HG02798 (cell line): ENCODE data around the gene PDLIM1.

Experiments used
- ATAC-seq: cut with Tn5 transposase; IDR thresholded peaks from one replicate; pipeline ENCODE4 v1.9.1; 2021; ENCODE audit warnings: mild to moderate bottlenecking; ENCODE audit not compliant: unreplicated experiment, poor library complexity

PDLIM1 gene

DNA sequence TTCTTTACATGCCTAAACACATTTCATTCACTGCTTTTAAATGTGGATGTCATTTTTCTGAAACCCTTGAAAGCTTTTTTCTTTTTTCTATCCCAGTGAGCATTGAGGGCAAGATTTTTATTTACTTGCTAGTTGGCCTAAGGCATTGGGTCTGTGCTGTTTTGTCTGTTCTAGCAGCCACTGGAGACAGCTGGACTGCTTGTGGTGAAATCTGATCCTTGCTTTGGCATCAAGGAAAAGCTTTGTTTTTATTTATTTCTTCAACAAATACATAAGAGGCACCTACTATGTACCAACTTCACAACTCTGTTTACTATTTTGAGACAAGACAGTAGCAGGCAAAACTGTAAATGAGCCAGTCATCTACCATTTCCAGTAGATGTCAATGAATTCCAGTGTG is 28.4 kb upstream of the PDLIM1 start:
- ATAC-seq, result no peak

DNA sequence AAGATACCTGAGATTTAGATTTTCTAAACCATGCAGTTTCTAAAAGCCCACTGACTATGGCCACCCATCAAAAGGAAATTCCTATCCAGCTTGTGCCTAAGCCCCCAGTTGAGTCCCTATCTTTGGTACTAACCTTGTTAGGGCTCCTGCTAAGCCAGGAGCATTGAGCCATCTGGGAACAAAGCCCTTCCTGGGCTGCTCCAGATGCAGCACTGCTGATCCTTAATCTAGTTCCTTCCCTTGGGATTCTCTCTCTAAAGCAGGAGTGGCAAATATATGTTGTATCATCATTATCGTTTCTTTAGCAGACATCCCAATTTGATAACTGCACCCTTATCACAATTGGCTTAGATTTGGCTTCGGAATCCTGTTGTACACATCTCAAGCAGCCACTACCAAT is 24.7 kb upstream of the PDLIM1 start:
- no peak for ATAC-seq

DNA sequence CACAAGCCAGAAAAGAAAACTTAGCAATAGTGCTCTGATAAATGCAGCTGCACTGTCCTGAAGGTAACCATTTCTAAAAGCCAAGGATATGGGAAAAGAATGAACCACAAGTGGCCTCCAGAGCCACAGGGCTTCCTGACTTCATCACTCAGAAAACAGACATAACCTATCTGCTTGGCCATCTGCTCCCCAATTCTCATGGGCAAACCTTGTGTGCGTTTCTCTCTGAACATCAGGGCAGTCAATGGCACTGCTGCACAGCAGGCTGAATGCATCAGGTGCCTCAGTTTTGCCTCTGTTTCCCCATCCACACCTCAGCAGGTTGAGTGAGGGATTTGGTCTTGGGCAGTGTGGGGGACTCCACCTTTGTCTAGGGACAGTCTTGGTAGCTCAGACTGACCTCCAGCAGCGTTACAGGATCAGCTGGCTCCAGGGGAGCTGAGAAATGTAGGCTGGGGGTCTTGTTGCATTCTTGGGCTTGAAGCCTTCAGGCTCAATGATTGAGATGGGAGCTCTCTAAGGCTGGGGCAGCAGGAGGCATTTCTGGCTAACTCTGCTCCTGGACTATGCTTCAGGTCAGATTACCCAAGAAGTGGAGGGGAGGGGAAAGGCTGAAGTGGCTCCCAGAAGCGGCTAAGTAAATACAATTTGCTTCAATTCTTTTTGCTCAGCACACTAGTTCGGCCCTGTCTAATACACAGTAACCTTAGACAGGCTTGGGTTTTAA is 23.6 kb upstream of the PDLIM1 start:
- no peak for ATAC-seq

DNA sequence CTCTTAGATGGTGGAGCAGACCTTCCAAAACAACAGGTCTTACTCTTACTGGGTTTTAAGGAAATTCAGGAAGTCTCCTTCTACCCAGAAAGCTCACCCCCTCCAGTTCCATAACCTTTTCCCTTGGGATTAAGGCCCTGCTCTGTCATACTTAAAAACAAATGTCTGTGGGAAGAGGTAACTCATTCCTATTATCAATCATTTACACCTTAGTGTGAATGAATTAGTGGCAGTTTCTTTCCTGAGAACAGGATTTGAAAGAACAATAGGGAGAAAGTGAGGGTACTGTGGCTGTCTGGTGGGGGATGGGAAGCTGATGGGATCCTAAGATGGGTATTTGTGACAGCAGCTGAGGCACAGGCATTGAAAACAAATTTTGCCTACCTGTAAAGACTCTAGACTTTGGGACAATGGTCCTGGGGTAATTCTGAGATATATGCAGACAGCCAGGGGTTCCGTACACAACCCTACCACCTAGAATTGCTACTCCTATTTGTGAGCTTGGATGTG is 22.2 kb upstream of the PDLIM1 start:
- no peak for ATAC-seq

DNA sequence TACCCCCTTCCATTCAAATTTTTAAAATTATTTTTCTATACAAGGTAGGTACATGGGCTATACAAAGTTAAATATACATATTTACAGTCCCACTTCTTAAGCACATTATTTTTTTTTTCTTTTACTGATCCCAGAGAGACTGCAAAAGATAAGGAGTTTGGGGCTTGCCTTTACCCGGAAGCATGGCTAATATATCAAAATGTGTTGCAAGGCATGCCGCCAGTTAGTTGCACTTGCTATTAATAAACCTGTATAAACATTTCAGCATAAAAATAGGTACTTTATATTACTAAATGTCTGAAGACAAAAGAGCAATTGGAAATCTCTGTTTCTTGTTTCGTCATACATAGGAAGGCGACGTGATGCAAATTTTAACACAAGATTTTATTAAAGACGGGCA is 21.5 kb upstream of the PDLIM1 start:
- no peak for ATAC-seq

DNA sequence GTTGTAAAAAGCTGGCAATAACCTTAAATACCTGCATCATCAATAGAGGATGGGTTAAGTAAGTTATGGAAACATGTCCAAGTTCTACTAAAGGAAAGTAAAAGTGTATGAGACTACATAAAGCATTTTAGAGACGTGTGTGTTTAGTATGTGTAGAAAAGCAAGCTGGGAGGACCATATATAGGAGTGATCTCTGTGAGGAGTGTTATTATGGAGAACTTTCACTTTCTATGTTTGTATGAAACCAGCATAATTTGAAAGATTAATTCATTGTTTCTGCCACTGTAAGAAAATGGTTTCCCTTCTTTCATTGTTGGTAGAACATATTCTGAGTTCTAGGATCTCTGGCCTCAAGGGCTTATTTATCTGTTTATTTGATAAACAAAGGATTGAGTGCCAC is 19.2 kb upstream of the PDLIM1 start:
- no peak for ATAC-seq

DNA sequence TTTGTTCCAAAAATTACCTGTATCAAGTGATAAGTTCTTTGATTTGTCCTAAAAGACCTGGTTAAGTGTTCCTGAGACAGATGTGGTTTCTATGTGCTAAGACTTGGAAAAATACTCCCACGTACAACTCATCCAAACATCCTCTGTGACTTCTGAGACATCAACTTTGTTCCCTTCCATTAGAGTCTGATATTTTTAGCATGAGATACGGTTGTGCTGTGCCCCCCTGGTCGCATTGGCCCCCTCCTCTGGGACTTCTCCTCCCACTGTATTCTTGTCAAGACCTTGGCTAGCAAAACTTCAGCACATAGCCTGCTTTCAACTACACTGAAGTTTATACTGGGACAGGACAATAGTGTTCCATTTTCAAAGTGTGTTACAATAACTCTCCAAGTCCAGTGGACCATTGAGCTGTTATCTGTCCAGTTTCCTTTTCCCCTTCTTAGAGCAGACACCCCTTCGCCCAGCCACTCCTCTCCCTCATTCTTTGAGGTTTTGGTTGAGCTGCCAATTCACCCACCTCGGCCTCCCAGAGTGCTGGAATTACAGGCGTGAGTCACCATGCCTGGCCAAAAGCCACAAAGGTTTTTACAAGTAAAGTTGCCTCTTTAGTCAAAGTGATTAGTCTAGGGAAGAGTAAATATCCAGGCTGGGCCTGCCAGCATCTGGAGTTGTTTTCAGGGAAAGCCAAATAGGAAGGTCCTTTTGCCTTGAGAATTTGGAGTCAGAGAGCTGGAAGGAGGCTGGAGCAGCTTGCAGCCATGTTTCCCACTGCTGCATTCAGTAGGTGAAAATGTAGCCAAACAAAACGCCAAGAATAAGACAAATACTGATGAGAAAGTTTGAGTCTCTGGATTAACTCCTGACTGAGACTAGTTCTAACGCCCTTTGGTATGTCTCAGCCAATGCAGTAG is 17.8 kb upstream of the PDLIM1 start:
- ATAC-seq, result no peak

DNA sequence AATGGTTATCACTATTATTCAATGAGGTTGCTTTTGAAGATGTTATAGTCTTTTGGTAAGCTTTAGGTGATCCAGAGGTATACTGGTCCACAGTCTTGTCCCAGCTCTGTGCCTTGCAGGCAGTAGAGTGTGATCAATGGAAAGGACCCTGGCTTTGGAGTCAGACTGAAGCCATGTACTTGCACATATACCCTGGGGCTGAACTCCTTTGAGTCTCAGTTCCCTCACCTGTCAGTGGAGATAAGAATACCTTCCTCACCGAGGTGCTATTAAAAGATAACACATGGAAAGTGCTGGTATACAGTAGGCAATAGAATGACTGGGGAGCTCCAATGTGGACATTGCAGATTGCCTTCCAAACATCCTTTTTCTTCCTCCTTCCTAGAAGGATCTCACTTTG is 16.0 kb upstream of the PDLIM1 start:
- ATAC-seq, result no peak

DNA sequence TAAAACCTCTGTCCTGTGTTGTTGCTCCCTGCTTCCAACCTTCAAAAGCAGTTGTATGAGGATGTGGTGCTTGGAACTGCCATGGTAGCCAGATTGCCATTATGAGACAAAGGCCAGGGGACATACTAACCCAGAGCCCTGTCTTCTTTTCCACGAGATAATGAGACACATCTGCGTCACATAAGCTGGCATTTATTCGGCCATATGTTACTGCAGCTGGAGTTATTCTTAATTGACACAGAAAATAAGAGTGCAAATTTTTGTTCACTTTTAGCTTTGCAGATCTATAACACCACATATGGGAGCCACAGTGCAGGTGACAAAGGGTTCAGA is 15.5 kb upstream of the PDLIM1 start:
- ATAC-seq, result no peak

DNA sequence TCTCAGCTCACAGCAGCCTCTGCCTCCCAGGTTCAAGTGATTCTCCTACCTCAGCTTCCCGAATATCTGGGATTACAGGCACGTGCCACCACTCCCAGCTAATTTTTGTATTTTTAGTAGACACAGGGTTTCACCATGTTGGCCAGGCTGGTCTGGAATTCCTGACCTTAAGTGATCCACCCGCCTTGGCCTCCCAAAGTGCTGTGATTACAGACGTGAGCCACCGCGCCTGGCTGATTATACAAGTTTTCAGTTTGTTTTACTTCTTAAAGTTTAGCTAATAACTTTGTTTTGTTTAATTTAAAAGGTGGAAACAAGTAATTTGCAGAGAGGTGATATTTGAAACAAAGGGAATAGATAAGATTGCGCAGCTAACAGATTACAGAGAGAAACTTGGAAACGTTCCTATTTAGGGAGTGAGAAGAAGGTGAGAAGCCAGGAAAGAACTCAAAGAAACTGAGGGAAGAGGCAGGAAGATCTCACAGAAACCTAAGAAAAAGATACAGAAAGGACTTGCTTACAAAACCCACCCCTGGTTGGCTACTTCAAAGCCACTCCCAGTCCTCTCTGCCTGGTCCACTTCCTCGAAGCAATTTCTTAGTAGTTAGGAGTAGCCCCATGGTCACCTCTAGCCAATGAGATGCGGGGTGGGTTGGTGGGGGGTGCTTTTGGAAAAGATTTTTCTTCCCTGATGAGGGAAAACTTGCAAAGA is 15.0 kb upstream of the PDLIM1 start:
- ATAC-seq, result no peak

DNA sequence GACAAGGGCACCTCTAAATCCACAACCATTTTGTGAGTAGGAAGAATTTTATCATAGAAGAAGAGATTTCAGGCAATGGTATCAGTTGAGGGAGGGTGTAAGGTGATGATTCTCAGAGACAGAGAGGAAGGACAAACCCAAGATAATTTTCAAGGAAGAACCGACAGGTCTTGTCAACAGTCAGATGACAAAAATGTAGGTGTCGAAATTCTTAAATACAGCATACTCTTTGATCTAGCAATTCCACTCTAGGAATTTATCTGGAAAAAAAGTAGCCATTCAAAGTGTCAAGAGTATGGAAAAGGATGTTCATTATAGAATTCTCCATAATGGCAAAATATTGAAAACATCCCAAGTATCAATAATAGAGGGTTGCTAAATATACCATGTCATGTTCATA is 14.2 kb upstream of the PDLIM1 start:
- ATAC-seq, result no peak

DNA sequence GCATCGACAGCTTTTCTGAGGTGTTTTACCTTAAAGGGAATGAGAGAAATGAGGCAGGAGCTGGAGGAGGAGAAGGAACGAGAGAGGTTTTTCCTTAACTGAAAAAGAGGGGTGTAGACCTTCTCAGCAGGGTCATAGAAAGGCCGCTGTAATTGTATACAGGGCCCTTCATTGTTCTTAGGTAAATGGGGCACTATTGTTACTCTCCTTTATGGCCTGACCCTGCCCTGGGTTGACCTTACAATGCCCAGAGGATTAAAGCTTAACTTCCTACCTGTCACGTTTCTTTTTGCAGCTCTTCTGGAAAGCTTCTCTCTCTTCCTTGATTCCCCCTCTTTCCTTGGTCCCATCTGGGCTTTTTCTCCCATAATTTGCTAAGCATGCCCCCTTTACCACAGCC is 13.7 kb upstream of the PDLIM1 start:
- no peak for ATAC-seq

DNA sequence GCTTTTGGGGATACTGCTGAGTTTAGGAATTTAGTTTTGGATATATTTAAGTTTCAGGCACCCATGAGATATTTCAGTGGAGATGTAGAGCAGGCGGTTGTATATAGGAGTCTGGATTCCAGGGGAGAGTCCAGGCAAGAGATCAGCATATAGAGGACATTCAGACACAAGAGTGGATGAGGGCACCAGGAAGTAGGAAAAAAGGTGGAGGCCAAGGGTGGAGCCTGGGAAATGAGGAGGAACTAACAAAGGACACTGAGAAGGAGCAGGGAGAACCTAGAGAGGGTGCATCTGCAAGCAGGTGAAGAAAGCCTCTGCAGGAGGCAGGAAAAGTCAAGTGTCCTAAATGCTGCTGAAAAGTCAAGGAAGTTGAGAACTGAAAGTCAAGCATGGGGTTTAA is 13.1 kb upstream of the PDLIM1 start:
- ATAC-seq, result no peak

DNA sequence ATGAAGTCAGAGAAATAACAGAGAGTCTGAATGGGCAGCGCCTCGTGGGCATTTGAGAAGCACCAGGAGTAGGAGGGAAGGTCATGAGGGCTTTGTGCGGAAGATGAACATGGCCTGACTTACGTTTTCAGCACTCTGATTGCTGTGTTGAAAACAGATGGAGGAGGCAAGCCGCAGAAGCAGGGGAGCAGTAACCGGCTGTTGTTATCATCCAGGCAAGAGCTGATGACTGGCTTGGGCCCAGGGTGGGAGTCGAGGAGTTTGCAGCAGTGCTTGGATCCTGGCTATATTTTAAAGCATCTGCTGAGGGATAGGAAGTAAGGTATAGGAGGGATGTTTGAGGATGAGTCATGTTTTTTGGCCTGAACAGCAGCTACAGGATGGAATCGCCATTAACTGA is 12.7 kb upstream of the PDLIM1 start:
- ATAC-seq, result no peak

DNA sequence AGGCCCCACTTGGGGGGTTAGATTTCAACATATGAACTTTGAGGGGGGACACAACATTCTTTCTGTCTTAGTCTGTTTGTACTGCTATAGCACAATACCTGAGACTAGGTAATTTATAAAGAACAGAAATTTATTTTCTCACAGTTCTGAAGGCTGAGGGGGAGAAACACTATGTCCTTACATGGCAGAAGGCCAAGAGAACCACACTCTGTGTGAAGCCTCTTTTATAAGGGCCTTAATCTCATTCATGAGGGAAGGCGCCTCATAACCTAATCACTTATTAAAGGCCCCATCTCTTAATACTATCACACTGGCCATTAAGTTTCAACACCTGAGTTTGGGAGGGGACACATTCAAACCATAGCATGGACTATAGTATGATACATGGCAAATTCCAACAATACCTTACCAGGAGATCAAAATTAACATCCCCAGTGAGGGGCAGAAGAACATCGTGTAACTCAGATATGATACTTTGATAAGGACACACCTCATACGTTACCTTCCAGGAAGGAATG is 9.3 kb upstream of the PDLIM1 start:
- no peak for ATAC-seq

DNA sequence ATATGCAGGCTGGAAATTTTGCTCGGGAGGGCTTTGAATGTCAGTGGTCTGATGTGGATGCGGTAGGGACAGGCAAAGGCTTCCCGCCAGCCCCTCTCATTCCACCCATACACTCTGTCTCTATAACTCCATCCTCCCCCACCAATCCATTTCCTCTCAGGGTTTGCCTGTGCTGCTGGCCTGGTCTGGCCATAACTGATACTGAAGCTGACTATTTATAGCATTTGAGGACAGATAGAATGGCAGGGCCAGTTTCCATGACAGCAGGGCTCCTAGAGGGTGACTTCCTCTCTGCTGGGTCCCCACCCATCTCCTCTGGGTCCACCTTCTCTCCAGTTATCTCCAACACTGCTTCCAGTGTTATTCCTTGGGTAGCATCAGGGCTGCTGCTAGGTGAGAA is 6.6 kb upstream of the PDLIM1 start:
- ATAC-seq, result peak; percentile 33

DNA sequence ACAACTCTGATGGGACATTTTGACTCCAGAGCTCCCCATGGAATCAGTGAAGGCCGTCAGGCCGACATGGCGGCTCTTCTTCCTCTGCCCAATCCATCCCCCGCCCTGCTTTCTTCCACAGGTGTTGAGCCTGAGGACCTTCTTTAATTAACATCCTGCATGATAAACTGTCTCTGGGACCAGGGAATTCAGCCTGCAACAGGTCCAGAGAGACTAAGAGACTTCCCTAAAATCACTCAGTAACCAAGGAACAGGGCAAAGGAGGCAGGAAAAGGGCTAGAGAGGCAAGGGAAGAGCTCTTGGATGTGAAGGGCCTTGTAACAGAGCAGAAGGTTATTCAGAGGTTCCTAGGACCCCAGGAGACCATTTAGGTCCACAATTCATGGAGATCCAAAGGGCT is 6.0 kb upstream of the PDLIM1 start:
- ATAC-seq, result no peak

DNA sequence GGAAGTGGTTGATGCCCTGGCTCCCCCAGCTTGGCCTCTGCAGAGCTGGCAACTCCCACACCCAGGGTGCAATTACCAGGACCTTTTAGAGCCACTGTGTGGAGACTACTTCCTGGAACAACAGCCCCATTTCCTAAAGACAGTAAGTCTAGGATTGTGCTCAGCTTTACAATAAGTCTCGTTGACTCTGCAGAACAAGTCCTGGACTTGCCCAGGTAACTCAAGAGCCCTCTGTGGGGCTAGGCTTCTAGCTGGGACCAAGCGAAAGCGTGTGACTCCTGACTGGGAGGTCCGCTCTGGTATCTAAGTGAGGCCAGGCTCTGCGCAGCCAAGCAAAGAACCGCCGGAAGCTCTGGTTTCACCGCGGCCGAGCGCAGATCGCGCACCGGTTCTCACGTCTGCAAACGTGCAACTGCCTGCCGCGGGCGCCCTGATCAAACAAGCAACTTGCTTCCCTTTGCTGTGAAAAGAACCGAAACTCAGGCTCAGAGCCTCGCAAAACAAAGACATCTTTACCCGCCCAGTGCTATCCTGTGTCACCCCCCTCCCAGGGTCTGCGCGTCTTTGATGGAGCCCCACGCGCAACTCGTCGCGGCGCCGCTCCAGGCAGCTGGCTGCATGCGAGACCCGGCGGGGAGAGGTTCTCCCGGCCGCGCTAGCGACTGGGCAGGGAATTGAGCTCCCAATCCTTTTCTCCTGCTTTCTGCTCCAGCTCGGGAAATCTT is 4.4 kb upstream of the PDLIM1 start:
- peak; percentile 81 for ATAC-seq

DNA sequence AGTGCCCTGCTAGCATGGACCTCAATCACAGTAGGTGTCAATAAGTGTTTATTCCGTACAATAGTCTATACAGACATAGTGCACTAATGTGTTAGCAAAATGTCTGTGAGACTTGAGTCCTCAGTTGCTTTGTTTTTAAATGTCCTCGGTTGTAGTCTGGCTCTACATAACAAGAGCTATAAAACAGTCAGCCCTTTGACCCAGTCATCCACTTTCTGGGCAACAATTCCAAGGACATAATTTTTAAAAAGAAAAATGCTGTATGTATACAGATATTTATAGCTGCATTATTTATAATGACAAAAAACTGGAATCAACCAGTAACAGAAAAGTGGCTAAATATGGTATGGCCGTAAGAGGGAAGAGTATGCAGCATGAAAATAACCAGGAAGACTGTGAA is 2.8 kb upstream of the PDLIM1 start:
- no peak for ATAC-seq

DNA sequence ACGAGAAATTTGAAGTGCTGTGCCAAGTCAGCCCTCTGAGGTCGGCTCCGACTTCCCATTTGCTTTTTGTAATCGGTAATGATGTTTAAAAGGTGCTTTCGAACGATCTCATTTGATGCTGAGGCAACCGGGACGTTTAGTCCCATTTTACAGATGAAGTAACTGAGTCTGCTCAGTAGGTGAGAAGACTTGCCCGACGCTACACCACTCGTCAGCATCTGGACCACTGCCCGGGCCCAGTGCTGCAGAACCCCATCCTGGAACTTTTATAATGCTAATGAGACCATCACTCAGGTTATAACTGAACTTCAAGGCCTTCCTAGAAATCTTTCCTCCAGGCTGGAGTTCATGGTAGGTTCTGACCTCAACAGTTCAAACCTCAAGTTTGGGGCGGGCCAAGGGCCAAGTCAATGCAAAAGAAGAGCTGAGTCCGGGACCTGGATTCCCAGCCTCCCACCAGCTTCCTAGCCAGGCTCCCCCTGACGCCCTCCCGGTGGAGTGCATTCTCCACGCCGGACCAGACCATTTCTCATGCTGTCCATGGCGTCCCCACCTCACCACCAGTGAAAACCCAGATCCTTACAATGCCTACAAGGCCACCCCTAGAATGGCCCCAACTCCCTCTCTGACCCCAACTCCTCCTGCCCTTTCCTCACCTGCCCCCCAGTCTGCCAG is 699 bp upstream of the PDLIM1 start:
- no peak for ATAC-seq
